Stimulated activated CD4-positive, alpha-beta T cell treated with anti-CD3 and anti-CD28 coated beads, Interleukin-2, amount 100 ng/mL, for 4 hours (primary cell): ENCODE measurements around the gene CFAP157.
A peak's percentile ranks its signal among the peaks of the same experiment; 100 is the strongest.

Experiments used
- DNase-seq: peaks from one replicate; pipeline ENCODE4 v3.0.0-alpha.2; 2020; ENCODE audit warnings: low read depth

The CFAP157 gene

GRCh38 chr9:127715470-127716337, 8.9 kb downstream of the CFAP157 start, which contains the start of the genes PTRH1 and TTC16:
Gene PTRH1 (minus strand): TSS chr9:127715663. CDS start chr9:127715639, 24 bp downstream.
Gene TTC16 (plus strand): TSS chr9:127716079. CDS start chr9:127716146, 67 bp downstream.
- peak; percentile 94 for DNase-seq

- no peak for DNase-seq
Observed at GRCh38 chr9:127716412-127716811, 9.6 kb downstream of the CFAP157 start.

GRCh38 chr9:127717766-127718165, 11.0 kb downstream of the CFAP157 start:
- DNase-seq, result no peak

GRCh38 chr9:127720031-127720864, 13.5 kb downstream of the CFAP157 start:
- no peak for DNase-seq

GRCh38 chr9:127720865-127721227, 14.1 kb downstream of the CFAP157 start:
- no peak for DNase-seq

DNA sequence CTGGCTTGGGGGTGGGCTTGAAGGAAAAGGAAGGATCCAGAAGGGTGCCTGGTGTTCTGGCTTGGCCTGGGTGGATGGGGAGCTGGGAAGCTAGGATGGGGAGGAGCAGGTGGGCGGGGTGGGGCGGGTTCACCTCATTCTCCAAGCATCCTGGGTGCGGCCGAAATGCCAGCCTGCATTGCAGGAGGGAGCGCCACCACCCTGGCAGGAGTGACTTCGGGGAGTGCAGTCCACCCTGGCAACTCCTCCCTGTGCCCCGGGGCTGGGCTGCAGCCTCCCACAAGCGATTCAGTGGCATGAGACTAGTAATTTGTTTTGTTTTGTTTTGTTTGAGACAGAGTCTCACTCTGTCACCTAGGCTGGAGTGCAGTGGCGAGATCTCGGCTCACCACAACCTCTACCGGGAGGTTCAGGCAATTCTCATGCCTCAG, 14.6 kb downstream of the CFAP157 start:
- no peak for DNase-seq

DNA sequence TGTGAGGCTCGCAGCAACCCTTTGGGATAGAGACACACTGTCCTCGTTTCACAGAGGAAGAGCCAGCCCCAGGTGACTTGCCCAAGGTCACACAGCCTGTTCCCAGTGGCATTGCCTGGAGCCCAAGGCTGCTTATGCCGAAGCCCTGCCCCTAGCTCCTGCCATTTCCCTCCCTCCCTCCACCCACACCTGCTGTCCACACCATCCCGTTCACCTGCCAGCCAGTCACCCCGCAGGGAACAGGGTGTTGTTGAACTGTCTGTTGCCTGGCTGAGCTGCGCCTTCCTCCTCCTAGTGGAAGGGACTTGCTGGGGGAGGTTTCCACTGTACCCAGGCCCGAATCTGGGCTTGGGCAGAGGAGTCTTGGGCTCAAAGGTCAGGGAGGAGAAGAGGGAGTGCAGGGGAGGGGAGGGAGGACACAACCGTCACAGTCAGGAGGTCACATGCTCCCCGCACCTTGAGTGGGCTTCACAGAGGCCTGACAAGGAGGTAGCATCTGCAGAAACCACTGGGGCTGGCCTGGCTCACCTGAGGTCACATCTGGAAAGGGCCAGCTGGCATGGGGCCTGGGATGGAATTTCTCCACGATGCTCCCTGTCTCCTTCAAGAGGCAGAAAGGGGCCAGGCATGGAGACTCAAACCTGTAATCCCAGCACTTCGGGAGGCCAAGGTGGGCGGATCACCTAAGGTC, 15.4 kb downstream of the CFAP157 start:
- DNase-seq, result no peak

GRCh38 chr9:127723013-127723412, 16.2 kb downstream of the CFAP157 start:
- no peak for DNase-seq

DNA sequence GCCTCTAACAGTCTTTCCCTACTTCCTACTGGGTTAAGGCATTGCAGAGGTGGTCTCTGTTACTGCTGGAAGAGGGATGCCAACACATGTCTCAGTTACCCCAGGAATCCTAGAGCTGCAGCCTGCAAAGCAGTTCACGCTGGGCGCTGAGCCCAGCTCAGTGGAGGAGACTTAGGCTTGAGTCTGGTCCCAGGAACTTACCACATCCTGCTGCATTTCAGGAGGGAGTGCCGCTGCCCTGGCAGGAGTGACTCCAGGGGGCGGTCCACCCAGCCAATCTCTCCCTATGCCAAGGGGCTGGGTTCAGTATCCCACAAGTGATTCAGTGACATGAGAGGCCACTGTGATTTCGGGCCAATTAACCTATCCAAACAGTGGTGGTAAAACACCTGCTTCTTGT, 16.7 kb downstream of the CFAP157 start:
- no peak for DNase-seq

DNA sequence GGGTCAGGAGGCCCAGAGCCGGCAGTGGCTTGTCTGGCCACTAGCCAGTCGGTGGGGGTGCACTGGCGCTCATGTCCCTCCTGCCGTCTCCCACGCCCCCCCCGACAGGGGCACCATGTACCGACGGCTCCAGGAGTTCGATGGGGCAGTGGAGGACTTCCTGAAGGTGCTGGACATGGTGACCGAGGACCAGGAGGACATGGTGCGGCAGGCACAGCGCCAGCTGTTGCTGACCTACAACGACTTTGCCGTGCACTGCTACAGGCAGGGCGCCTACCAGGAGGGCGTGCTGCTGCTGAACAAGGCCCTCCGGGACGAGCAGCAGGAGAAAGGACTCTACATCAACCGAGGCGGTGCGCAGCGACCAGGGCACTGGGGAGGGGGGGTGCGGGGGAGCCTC, 17.2 kb downstream of the CFAP157 start:
- no peak for DNase-seq

GRCh38 chr9:127726871-127727270, 20.1 kb downstream of the CFAP157 start:
- no peak for DNase-seq

- no peak for DNase-seq
Observed at GRCh38 chr9:127728808-127729207, 22.0 kb downstream of the CFAP157 start.

- no peak for DNase-seq
Observed at GRCh38 chr9:127729522-127730256, 22.9 kb downstream of the CFAP157 start.

DNA sequence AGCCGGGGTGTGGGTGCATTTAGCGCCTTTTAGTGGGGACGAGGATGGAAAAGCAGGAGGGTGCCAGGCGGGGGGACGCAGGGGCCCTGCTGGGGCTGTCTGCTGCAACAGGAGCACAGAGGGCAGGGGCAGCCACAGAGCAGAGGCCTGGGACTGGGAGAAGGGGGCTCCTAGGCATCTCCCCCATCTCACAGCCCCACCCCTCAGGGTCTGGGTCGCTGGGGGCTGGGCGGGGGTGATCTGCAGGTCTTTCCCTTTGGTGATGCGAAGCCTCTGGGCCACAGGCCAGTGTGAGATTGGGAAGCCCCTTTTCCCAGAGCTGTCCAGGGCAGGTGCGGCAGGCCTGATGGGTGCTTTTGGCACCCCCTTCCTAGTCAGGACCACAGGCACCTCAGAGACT, 23.5 kb downstream of the CFAP157 start:
- DNase-seq, result no peak

- no peak for DNase-seq
Observed at GRCh38 chr9:127730799-127731410, 24.1 kb downstream of the CFAP157 start.

DNA sequence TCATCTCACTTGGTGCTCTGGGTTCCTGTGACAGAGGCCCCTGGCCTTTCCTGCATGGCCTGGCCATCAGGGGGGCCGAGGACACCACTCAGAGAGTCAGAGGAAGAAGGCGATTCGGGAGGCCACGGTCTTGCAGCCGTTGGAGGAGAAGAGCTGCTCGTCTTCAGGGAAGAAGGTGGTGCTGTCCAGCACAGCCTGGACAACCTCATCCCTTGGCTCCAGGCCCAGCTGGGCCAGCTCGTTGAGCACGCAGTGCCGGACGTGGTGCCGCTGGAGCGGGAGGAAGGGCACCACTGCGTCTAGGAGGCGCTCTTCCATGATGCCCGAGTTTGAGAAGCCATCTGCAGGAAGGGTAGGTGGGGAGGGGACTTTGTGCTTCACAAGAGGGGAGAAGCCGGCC, 25.1 kb downstream of the CFAP157 start:
- DNase-seq, result no peak

GRCh38 chr9:127732444-127732843, 25.7 kb downstream of the CFAP157 start:
- no peak for DNase-seq

- no peak for DNase-seq
Observed at GRCh38 chr9:127733614-127734013, 26.8 kb downstream of the CFAP157 start.

- no peak for DNase-seq
Observed at GRCh38 chr9:127734247-127734746, 27.5 kb downstream of the CFAP157 start.

DNA sequence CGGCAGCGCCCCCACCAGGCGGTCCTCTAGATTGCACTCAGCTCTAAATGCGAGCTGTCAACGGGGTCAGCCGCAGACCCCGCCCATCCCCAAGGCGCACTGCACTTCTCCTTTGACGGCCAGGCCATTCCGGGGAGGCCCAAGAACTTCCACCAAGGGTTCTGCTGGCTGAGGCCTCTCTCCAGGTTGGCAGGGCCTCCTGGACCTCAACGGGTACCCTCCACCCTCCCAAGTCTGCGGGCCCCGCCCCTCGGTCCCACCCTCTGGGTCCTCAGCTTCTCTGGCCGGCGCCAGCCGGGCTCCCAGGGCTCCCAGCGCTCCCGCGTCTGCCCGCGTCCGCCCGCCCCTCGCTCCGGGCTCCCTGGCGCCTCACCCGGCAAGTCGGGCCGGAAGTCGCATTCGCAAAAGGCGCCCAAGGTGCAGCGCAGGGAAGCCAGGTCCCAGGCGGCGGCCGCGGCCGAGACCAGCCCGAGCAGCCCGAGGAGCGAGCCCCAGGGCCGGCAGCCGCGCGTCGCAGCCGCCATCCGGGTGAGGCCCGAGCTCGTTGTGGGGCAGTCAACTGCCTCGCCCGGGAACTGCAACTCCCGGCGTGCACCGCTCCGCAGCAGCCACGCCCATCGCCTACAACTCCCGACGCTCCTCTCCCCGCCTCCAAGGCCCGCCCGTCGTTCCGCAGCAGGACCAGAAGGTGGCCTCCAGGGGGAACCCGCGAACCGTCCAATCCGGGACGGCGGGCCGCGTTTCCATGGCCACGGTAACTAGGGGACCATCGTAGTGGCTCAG, 28.1 kb downstream of the CFAP157 start, which contains the start of gene TOR2A:
Gene TOR2A, minus strand, starts transcription at position 548 of the 783 bp plus-strand sequence. Its CDS starts 24 bp downstream, at position 524.
- DNase-seq, result peak; percentile 95
